B cell (primary cell): ENCODE data around the gene FOXD4. TPM values are rescaled to one million over a fixed set of nuclear protein-coding genes. Genes with fewer than 3 reads are reported as not detected.
"Not testable (repeated sequence)": the region's sequence is repeated elsewhere in the genome, so short reads cannot be mapped to it uniquely, and the experiment has no call there.

ENCODE experiments used
- ATAC-seq: fragments of 200-7000 bp; cut with Tn5 transposase; one replicate; pipeline ENCODE4 v1.10.0; 2021; ENCODE audit warnings: low read depth, mild to moderate bottlenecking, moderate number of reproducible peaks, moderate library complexity
- CTCF ChIA-PET: fragments of 350-600 bp; sonication (Branson Sonifier 250); formaldehyde crosslinking; loops from one replicate; lab custom pipeline; 2021; ENCODE audit warnings: antibody characterized with exemption, inconsistent platforms; lab: Charles Lee
- POLR2A ChIA-PET: fragments of 350-600 bp; sonication (Branson Sonifier 250); formaldehyde crosslinking; loops from one replicate; lab custom pipeline; 2021; ENCODE audit warnings: antibody characterized with exemption; lab: Charles Lee
- DNase-seq: peaks from one replicate; pipeline ENCODE4 v3.0.0; 2013
- H2AFZ ChIP-seq: 2 replicates; pipeline ENCODE4 v1.6.1; 2012; ENCODE audit warnings: mild to moderate bottlenecking, low read depth, low read length; ENCODE audit not compliant: insufficient read depth, poor library complexity, severe bottlenecking
- H3K27ac ChIP-seq, 2 donors: 1 replicate in 1 of 2; 2 replicates in 1 of 2; pipeline ENCODE4 v1.5.1; 2012 to 2013; ENCODE audit warnings: low read length in 2 of 2, mild to moderate bottlenecking in 2 of 2, moderate library complexity in 1 of 2
- H3K27me3 ChIP-seq, 4 experiments: fragments of 200-600 bp in 1 of 4; sonication (generic) in 1 of 4; replicated peaks in 1 of 4; 1 replicate in 2 of 4; 2 replicates in 2 of 4; pipeline versions ENCODE4 v1.6.1 to v1.7.0; 2013 to 2016; ENCODE audit warnings: low read length in 3 of 4, mild to moderate bottlenecking in 2 of 4, mixed read lengths in 1 of 4, moderate library complexity in 1 of 4; ENCODE audit not compliant: insufficient read depth in 4 of 4, control insufficient read depth in 3 of 4; ENCODE audit errors: control extremely low read depth in 1 of 4
- H3K36me3 ChIP-seq, 2 experiments: replicated peaks in 1 of 2; 1 replicate in 1 of 2; 2 replicates in 1 of 2; pipeline versions ENCODE4 v1.6.1 to v1.7.1; 2013; ENCODE audit warnings: low read length in 1 of 2; ENCODE audit not compliant: insufficient read depth in 2 of 2, control insufficient read depth in 1 of 2; ENCODE audit errors: control extremely low read depth in 1 of 2, extremely low read depth in 1 of 2
- H3K4me1 ChIP-seq, 2 donors: fragments of 200-600 bp in 1 of 2; sonication (generic) in 1 of 2; 1 replicate in 1 of 2; 2 replicates in 1 of 2; pipeline versions ENCODE4 v1.5.1 to v1.6.1; 2013 to 2017; ENCODE audit warnings: low read length in 2 of 2; ENCODE audit not compliant: control insufficient read depth in 2 of 2, insufficient read depth in 2 of 2
- H3K4me2 ChIP-seq: replicated peaks from 2 replicates; pipeline ENCODE3; 2012; ENCODE audit warnings: mild to moderate bottlenecking, low read depth, low read length; ENCODE audit not compliant: poor library complexity, severe bottlenecking
- H3K4me3 ChIP-seq, 5 experiments: fragments of 200-600 bp in 1 of 5; sonication (generic) in 1 of 5; 1 replicate in 3 of 5; 2 replicates in 2 of 5; pipeline versions ENCODE4 v1.5.1 to v1.7.0; 2011 to 2016; ENCODE audit warnings: low read length in 4 of 5, mild to moderate bottlenecking in 4 of 5, low read depth in 2 of 5, control low read depth in 1 of 5, moderate library complexity in 1 of 5; ENCODE audit not compliant: insufficient read depth in 1 of 5; ENCODE audit errors: control extremely low read depth in 1 of 5, extremely low read depth in 1 of 5
- H3K79me2 ChIP-seq: fragments of 200-600 bp; sonication (generic); one replicate; pipeline ENCODE4 v1.6.0; 2016; ENCODE audit warnings: low read length; ENCODE audit not compliant: control insufficient read depth, insufficient read depth
- H3K9ac ChIP-seq: fragments of 200-600 bp; sonication (generic); 2 replicates; pipeline ENCODE4 v1.6.1; 2017; ENCODE audit warnings: mild to moderate bottlenecking, low read length, moderate library complexity
- H3K9me3 ChIP-seq, 3 donors: one replicate each; pipeline versions ENCODE4 v1.6.1 to v1.7.1; 2013; ENCODE audit warnings: low read length in 2 of 3; ENCODE audit not compliant: control insufficient read depth in 2 of 3, insufficient read depth in 1 of 3; ENCODE audit errors: control extremely low read depth in 1 of 3
- H4K20me1 ChIP-seq: 2 replicates; pipeline ENCODE4 v1.6.0; 2012; ENCODE audit warnings: mild to moderate bottlenecking, low read length; ENCODE audit not compliant: insufficient read depth, control insufficient read depth, poor library complexity, severe bottlenecking
- H3K27ac Mint-ChIP-seq: one replicate; pipeline ENCODE4 v1.8.0; 2021; ENCODE audit warnings: mixed read lengths
- H3K27me3 Mint-ChIP-seq: one replicate; pipeline ENCODE4 v1.8.0; 2021; ENCODE audit warnings: mixed read lengths
- H3K4me1 Mint-ChIP-seq: one replicate; pipeline ENCODE4 v1.8.0; 2021; ENCODE audit warnings: mixed read lengths
- H3K4me3 Mint-ChIP-seq: one replicate; pipeline ENCODE4 v1.8.0; 2021; ENCODE audit warnings: mixed read lengths
- H3K9me3 Mint-ChIP-seq: one replicate; pipeline ENCODE4 v1.8.0; 2022; ENCODE audit warnings: mixed read lengths; ENCODE audit not compliant: insufficient read depth
- WGBS: methylation state at CpG from one replicate; pipeline ENCODE4 v1.1.5; 2013; ENCODE audit warnings: missing lambda C conversion rate; ENCODE audit not compliant: insufficient coverage; 5-methylcytosine and 5-hydroxymethylcytosine counted together
- intact Hi-C: fragments of 100-400 bp; cut with micrococcal nuclease; formaldehyde crosslinking; loops from one replicate; pipeline ENCODE4 v1.10.0; 2022
- polyA plus RNA-seq: library from polyadenylated mRNA; depleted of rRNA; stranded (reverse); fragments of >200 nt; gene quantifications from 2 replicates; pipeline ENCODE4 v1.2.3, GENCODE V29; 2012
- total RNA-seq, 2 donors: library from RNA; stranded (reverse); fragments of 120-200 nt in 1 of 2; gene quantifications; 1 replicate in 1 of 2; 2 replicates in 1 of 2; pipeline versions ENCODE4 v1.2.3 to v1.2.4, GENCODE V29; 2013 to 2022

The FOXD4 gene
- total and polyA plus RNA-seq, 2 donors (not counting 1 experiment from before 2014, with no cell fraction given), result 0.18 to 0.89 TPM

- H3K36me3 ChIP-seq, DNase-seq, CTCF ChIA-PET, H3K27ac Mint-ChIP-seq, H3K9ac ChIP-seq, intact Hi-C loops, ATAC-seq, H3K79me2 ChIP-seq, H2AFZ ChIP-seq, H3K4me3 Mint-ChIP-seq, POLR2A ChIA-PET, H3K4me2 ChIP-seq, H3K27ac ChIP-seq, H3K4me3 ChIP-seq, H4K20me1 ChIP-seq, H3K9me3 Mint-ChIP-seq: not testable (repeated sequence)
- WGBS, result no CpG with 5 or more reads among the region's 4 CpGs
- peaks cover 45% of the 10 kb centered on the region for H3K27me3 Mint-ChIP-seq
- Histone ChIP-seq H3K4me1 (peaks cover 11 to 21% of the 10 kb centered on the region in 2 donors), H3K9me3 (peaks cover 0 to 19% (median 0%) of the 10 kb centered on the region in 3 donors), H3K27me3 (peaks cover 0 to 35% (median 14%) of the 10 kb centered on the region in 4 experiments)
- H3K4me1 Mint-ChIP-seq, result peaks cover 16% of the 10 kb centered on the region
Observed at GRCh38 chr9:110672-111071, 7.5 kb downstream of the FOXD4 start.

- H3K27me3 ChIP-seq, result peaks cover 0 to 28% (median 10%) of the 10 kb centered on the region in 4 experiments
- H3K27ac Mint-ChIP-seq, H2AFZ ChIP-seq, H3K36me3 ChIP-seq, H3K4me2 ChIP-seq, intact Hi-C loops, POLR2A ChIA-PET, H3K9me3 Mint-ChIP-seq, DNase-seq, CTCF ChIA-PET, H3K4me3 ChIP-seq, H3K4me3 Mint-ChIP-seq, H3K9ac ChIP-seq, H3K27ac ChIP-seq, H4K20me1 ChIP-seq, ATAC-seq, H3K79me2 ChIP-seq: not testable (repeated sequence)
- WGBS, result no CpG with 5 or more reads among the region's 8 CpGs
- peaks cover 42% of the 10 kb centered on the region for H3K27me3 Mint-ChIP-seq
- peaks cover 0 to 12% (median 0%) of the 10 kb centered on the region in 3 donors for H3K9me3 ChIP-seq
- peaks cover 7 to 13% of the 10 kb centered on the region in 2 donors for H3K4me1 ChIP-seq
- peaks cover 10% of the 10 kb centered on the region for H3K4me1 Mint-ChIP-seq
Observed at GRCh38 chr9:109540-109939, 8.7 kb downstream of the FOXD4 start.

- H3K4me2 ChIP-seq, H4K20me1 ChIP-seq, intact Hi-C loops, H3K36me3 ChIP-seq, ATAC-seq, H3K4me3 ChIP-seq, H3K9me3 Mint-ChIP-seq, H3K4me1 ChIP-seq, H3K27ac Mint-ChIP-seq, H3K4me3 Mint-ChIP-seq, H3K9ac ChIP-seq, H3K9me3 ChIP-seq, H3K4me1 Mint-ChIP-seq, H3K79me2 ChIP-seq, H3K27ac ChIP-seq, CTCF ChIA-PET, POLR2A ChIA-PET, H2AFZ ChIP-seq: not testable (repeated sequence)
- DNase-seq, result peak; percentile 22
- H3K27me3 Mint-ChIP-seq, result peaks cover 42% of the 10 kb centered on the region
- H3K27me3 ChIP-seq, result peaks cover 0 to 21% (median 7%) of the 10 kb centered on the region in 4 experiments
- WGBS, result 9% methylated on average over 8 of the region's 22 CpGs
Observed at GRCh38 chr9:108742-109495, 9.3 kb downstream of the FOXD4 start.

GRCh38 chr9:105991-106390 lies 12.2 kb downstream of the FOXD4 start:
- H3K4me3 Mint-ChIP-seq, CTCF ChIA-PET, H3K9me3 ChIP-seq, H3K4me2 ChIP-seq, H3K4me1 ChIP-seq, H3K4me3 ChIP-seq, intact Hi-C loops, POLR2A ChIA-PET, H3K36me3 ChIP-seq, H2AFZ ChIP-seq, H4K20me1 ChIP-seq, DNase-seq, H3K4me1 Mint-ChIP-seq, H3K27ac Mint-ChIP-seq, H3K27ac ChIP-seq, H3K9ac ChIP-seq, H3K79me2 ChIP-seq, H3K9me3 Mint-ChIP-seq, ATAC-seq: not testable (repeated sequence)
- peaks cover 37% of the 10 kb centered on the region for H3K27me3 Mint-ChIP-seq
- no CpG with 5 or more reads among the region's 8 CpGs for WGBS
- peaks cover 0 to 13% (median 1%) of the 10 kb centered on the region in 4 experiments for H3K27me3 ChIP-seq
